Fibroblast of lung (primary cell): ENCODE data around the gene CEP128. TPM values are rescaled to one million over a fixed set of nuclear protein-coding genes. Genes with fewer than 3 reads are reported as not detected.
A peak's percentile ranks its signal among the peaks of the same experiment; 100 is the strongest.

Experiments
- DNase-seq, 2 donors: peaks; one replicate each; pipeline versions ENCODE4 v3.0.0 to v3.0.0-alpha.2; 2010; ENCODE audit warnings: low read depth in 2 of 2
- H2AFZ ChIP-seq: 2 replicates; pipeline ENCODE4 v1.5.1; 2012; ENCODE audit warnings: low read length, control low read depth, inconsistent platforms
- H3K27ac ChIP-seq: 2 replicates; pipeline ENCODE4 v1.5.1; 2011; ENCODE audit warnings: low read length, control low read depth; ENCODE audit not compliant: insufficient read depth
- H3K27me3 ChIP-seq: 2 replicates; pipeline ENCODE4 v1.5.1; 2011; ENCODE audit warnings: mild to moderate bottlenecking, low read length; ENCODE audit not compliant: control insufficient read depth, insufficient read depth
- H3K36me3 ChIP-seq: 2 replicates; pipeline ENCODE4 v1.5.1; 2011; ENCODE audit warnings: low read length; ENCODE audit not compliant: control insufficient read depth, insufficient read depth
- H3K4me1 ChIP-seq: 2 replicates; pipeline ENCODE4 v1.5.1; 2011; ENCODE audit warnings: low read length; ENCODE audit not compliant: control insufficient read depth, insufficient read depth; ENCODE audit errors: extremely low read depth
- H3K4me2 ChIP-seq: 2 replicates; pipeline ENCODE4 v1.5.1; 2011; ENCODE audit warnings: low read length, control low read depth; ENCODE audit not compliant: insufficient read depth; ENCODE audit errors: extremely low read depth
- H3K4me3 ChIP-seq, 4 experiments: fragments of 200-600 bp in 1 of 4; sonication (generic) in 1 of 4; replicated peaks in 1 of 4; 2 replicates each; pipeline ENCODE4 v1.5.1; 2011 to 2016; ENCODE audit warnings: low read length in 4 of 4, low read depth in 3 of 4, mild to moderate bottlenecking in 3 of 4, control low read depth in 2 of 4, inconsistent platforms in 1 of 4, mixed read lengths in 1 of 4; ENCODE audit not compliant: insufficient read depth in 1 of 4; ENCODE audit errors: control extremely low read depth in 1 of 4
- H3K79me2 ChIP-seq: 2 replicates; pipeline ENCODE4 v1.5.1; 2012; ENCODE audit warnings: mild to moderate bottlenecking, low read length, inconsistent platforms; ENCODE audit not compliant: control insufficient read depth, insufficient read depth
- H3K9ac ChIP-seq: 2 replicates; pipeline ENCODE4 v1.5.1; 2011; ENCODE audit warnings: mild to moderate bottlenecking, low read length, control low read depth; ENCODE audit not compliant: insufficient read depth
- H3K9me3 ChIP-seq: 2 replicates; pipeline ENCODE4 v1.5.1; 2012; ENCODE audit warnings: low read depth, low read length; ENCODE audit not compliant: control insufficient read depth, insufficient read depth
- H4K20me1 ChIP-seq: 2 replicates; pipeline ENCODE4 v1.5.1; 2011; ENCODE audit warnings: low read length; ENCODE audit not compliant: control insufficient read depth, insufficient read depth; ENCODE audit errors: extremely low read depth
- CTCF ChIP-seq, 2 donors: IDR thresholded peaks in 1 of 2; conservative IDR thresholded peaks in 1 of 2; 1 replicate in 1 of 2; 2 replicates in 1 of 2; pipeline ENCODE4 v1.5.1; 2011 to 2012; ENCODE audit warnings: low read length in 2 of 2, control low read depth in 1 of 2, inconsistent platforms in 1 of 2, low read depth in 1 of 2, mild to moderate bottlenecking in 1 of 2
- EZH2 ChIP-seq: IDR thresholded peaks from 2 replicates; pipeline ENCODE4 v1.5.1; 2012; ENCODE audit warnings: low read length, control low read depth, mild to moderate bottlenecking; ENCODE audit errors: missing control alignments
- polyA plus RNA-seq, 2 donors: library from polyadenylated mRNA; depleted of rRNA in 1 of 2; stranded (reverse) in 1 of 2; unstranded in 1 of 2; fragments of >200 nt; gene quantifications; 2 replicates each; pipeline ENCODE4 v1.2.1, GENCODE V29; 2011 to 2012; ENCODE audit warnings: missing spikeins in 1 of 2
- total RNA-seq: library from RNA; depleted of rRNA; stranded (reverse); fragments of >200 nt; gene quantifications from 2 replicates; pipeline ENCODE4 v1.2.1, GENCODE V29; 2014

CEP128 gene
- total and polyA plus RNA-seq, 2 donors (not counting 1 experiment from before 2014, with no cell fraction given) = 1.3 to 7.8 TPM

GRCh38 chr14:80764496-80764895, 177.0 kb downstream of the CEP128 start:
- DNase-seq = peak; percentile 12 to 31
- Histone ChIP-seq H3K4me2 (no peak overlapping the region), H3K27ac (no peak overlapping the region), H3K4me1 (no peaks in the 10 kb centered on the region), H3K36me3 (no peaks in the 10 kb centered on the region), H2AFZ (no peak overlapping the region), H3K9me3 (no peaks in the 10 kb centered on the region), H3K9ac (no peak overlapping the region), H3K79me2 (no peaks in the 10 kb centered on the region), H3K27me3 (no peaks in the 10 kb centered on the region), H3K4me3 (no peak overlapping the region), H4K20me1 (no peaks in the 10 kb centered on the region)
- no peak for TF ChIP-seq CTCF (conservative IDR thresholded peaks at IDR 0.05 in 1 of 2, IDR thresholded peaks at IDR 0.05 in 1 of 2; ENCODE audit: low read depth in 1 of 2, low read length in 2 of 2)
- TF ChIP-seq EZH2 = no peak

GRCh38 chr14:80762641-80763228, 178.8 kb downstream of the CEP128 start:
- no peak overlapping the region for H2AFZ ChIP-seq
- no peaks in the 10 kb centered on the region for H3K27me3 ChIP-seq
- no peaks in the 10 kb centered on the region for H3K79me2 ChIP-seq
- no peaks in the 10 kb centered on the region for H3K36me3 ChIP-seq
- H3K4me1 ChIP-seq = no peaks in the 10 kb centered on the region
- no peak overlapping the region for H3K4me3 ChIP-seq
- H3K27ac ChIP-seq = no peak overlapping the region
- no peak overlapping the region for H3K4me2 ChIP-seq
- no peak overlapping the region for H3K9ac ChIP-seq
- no peak for TF ChIP-seq CTCF (conservative IDR thresholded peaks at IDR 0.05 in 1 of 2, IDR thresholded peaks at IDR 0.05 in 1 of 2; ENCODE audit: low read depth in 1 of 2, low read length in 2 of 2)
- no peak for TF ChIP-seq EZH2
- DNase-seq = peak in 1 of 2 donors; percentile 43
- no peaks in the 10 kb centered on the region for H3K9me3 ChIP-seq
- no peaks in the 10 kb centered on the region for H4K20me1 ChIP-seq

GRCh38 chr14:80754696-80755095, 186.8 kb downstream of the CEP128 start:
- Histone ChIP-seq H3K79me2 (no peaks in the 10 kb centered on the region), H3K27ac (no peak overlapping the region), H4K20me1 (no peaks in the 10 kb centered on the region), H3K9me3 (no peaks in the 10 kb centered on the region), H3K36me3 (no peaks in the 10 kb centered on the region), H3K4me2 (no peak overlapping the region), H3K27me3 (no peaks in the 10 kb centered on the region), H3K4me1 (no peaks in the 10 kb centered on the region), H3K4me3 (no peak overlapping the region), H3K9ac (no peak overlapping the region), H2AFZ (no peak overlapping the region)
- no peak for TF ChIP-seq CTCF (conservative IDR thresholded peaks at IDR 0.05 in 1 of 2, IDR thresholded peaks at IDR 0.05 in 1 of 2; ENCODE audit: low read depth in 1 of 2, low read length in 2 of 2)
- no peak for TF ChIP-seq EZH2
- DNase-seq = no peak
